Mammary epithelial cell (primary cell): ENCODE measurements around the gene ABCA3.

Source experiments
- CTCF ChIP-seq, 2 donors: IDR thresholded peaks in 1 of 2; conservative IDR thresholded peaks in 1 of 2; 2 replicates each; pipeline ENCODE4 v1.5.1; 2011 to 2012; ENCODE audit warnings: inconsistent platforms in 2 of 2, low read length in 2 of 2, mild to moderate bottlenecking in 2 of 2, control low read depth in 1 of 2, low read depth in 1 of 2; ENCODE audit not compliant: insufficient read depth in 1 of 2; ENCODE audit errors: extremely low read depth in 1 of 2
- EZH2 ChIP-seq: IDR thresholded peaks from 2 replicates; pipeline ENCODE4 v1.6.1; 2012; ENCODE audit warnings: low read length, inconsistent platforms, borderline replicate concordance

- peak; percentile 87 to 94 for TF ChIP-seq CTCF (conservative IDR thresholded peaks at IDR 0.05 in 1 of 2, IDR thresholded peaks at IDR 0.05 in 1 of 2; ENCODE audit: extremely low read depth in 1 of 2, insufficient read depth in 1 of 2, low read depth in 1 of 2, low read length in 2 of 2)
- TF ChIP-seq EZH2 = no peak
Observed at GRCh38 chr16:2340564-2341455, at the start of gene ABCA3.
